NB4 (cell line): ENCODE measurements around the gene ENDOU.
"Not testable (repeated sequence)": the region's sequence is repeated elsewhere in the genome, so short reads cannot be mapped to it uniquely, and the experiment has no call there.

Experiments
- DNase-seq: peaks from one replicate; pipeline ENCODE4 v3.0.0; 2010; ENCODE audit warnings: low read depth
- H3K4me3 ChIP-seq: one replicate; pipeline ENCODE4 v1.5.1; 2011; ENCODE audit warnings: mild to moderate bottlenecking, low read depth, low read length, moderate library complexity
- CTCF ChIP-seq: IDR thresholded peaks from one replicate; pipeline ENCODE4 v1.5.1; 2012; ENCODE audit warnings: low read depth, low read length
- MYC ChIP-seq: IDR thresholded peaks from 2 replicates; pipeline ENCODE4 v1.6.1; 2011; ENCODE audit warnings: low read depth, low read length
- POLR2A ChIP-seq: IDR thresholded peaks from 2 replicates; pipeline ENCODE4 v1.6.1; 2011; ENCODE audit warnings: mild to moderate bottlenecking; ENCODE audit not compliant: insufficient read length; ENCODE audit errors: extremely low read depth
- TF ChIP-seq, protein P1 (sequence below): IDR thresholded peaks from 2 replicates; pipeline ENCODE4 v1.6.1; 2011; ENCODE audit warnings: low read depth, low read length

ENDOU gene

GRCh38 chr12:47687636-47688035, 37.7 kb downstream of the ENDOU start:
- no peak for DNase-seq
- TF ChIP-seq MYC: no peak
- TF ChIP-seq CTCF: no peak
- TF ChIP-seq POLR2A: no peak
- TF ChIP-seq, protein P1, sequence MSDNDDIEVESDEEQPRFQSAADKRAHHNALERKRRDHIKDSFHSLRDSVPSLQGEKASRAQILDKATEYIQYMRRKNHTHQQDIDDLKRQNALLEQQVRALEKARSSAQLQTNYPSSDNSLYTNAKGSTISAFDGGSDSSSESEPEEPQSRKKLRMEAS: no peak

DNA sequence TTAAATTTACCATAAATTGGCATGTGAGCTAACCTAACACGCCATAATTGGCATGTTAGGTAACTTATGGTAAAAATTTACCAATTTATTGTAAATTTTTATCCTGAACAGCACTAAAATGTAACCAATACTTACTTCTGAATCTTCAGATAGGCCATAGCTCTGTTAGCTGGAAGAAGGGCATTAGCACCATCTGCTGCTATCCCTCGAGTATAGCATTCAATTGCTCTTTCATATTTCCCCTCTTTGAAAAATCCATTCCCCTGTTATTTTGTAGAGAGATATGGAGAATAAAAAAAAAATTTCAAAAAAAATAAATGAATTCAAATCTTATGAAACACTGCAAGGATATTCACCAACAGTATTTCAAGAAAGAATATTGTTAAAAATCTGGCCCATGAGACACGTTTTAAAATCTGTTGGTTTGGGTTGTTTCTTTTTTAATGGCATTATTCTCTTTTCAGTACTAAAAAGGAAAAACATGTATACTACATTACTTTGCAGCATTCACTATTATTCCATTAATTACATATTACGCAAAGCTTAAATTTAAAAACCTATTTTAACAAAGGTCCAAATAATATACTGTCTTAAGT, 38.5 kb downstream of the ENDOU start:
- DNase-seq: peak; percentile 59
- TF ChIP-seq CTCF: peak; percentile 61
- TF ChIP-seq, protein P1: no peak
- H3K4me3 ChIP-seq: no peak overlapping the region

More at GRCh38 chr12:47687636-47688035, 37.7 kb downstream of the ENDOU start:
- no peak overlapping the region for H3K4me3 ChIP-seq

GRCh38 chr12:47679785-47680184, 45.5 kb downstream of the ENDOU start:
- no peak for DNase-seq
- no peak overlapping the region for H3K4me3 ChIP-seq
- no peak for TF ChIP-seq MYC
- TF ChIP-seq, protein P1: no peak
- no peak for TF ChIP-seq CTCF
- no peak for TF ChIP-seq POLR2A

GRCh38 chr12:47672068-47672467, 53.2 kb downstream of the ENDOU start:
- TF ChIP-seq POLR2A (no peak), CTCF (no peak), MYC (no peak)
- TF ChIP-seq, protein P1: no peak
- H3K4me3 ChIP-seq: no peak overlapping the region
- DNase-seq: no peak

DNA sequence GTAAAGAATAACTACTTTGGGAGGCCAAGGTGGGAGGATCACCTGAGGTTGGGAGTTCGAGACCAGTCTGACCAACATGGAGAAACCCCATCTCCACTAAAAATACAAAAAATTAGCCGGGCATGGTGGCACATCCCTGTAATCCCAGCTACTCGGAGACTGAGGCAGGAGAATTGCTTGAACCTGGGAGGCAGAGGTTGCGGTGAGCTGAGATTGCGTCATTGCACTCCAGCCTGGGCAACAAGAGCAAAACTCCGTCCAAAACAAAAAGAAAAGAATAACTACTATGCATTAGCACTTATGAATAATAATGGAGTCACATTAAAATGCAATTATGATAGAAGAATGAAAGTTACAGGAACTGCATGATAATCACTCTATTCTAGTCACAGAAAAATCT, 57.4 kb downstream of the ENDOU start:
- not testable (repeated sequence) for H3K4me3 ChIP-seq, DNase-seq
